Measurements from ENCODE around the gene RTL1. TPM values are rescaled to one million over a fixed set of nuclear protein-coding genes. Genes with fewer than 3 reads are reported as not detected.

RTL1 gene
- not detected for total RNA-seq

- Mint-ChIP-seq H3K27me3 (ENCODE audit: low read depth) (peaks cover 49% of the 10 kb centered on the region), H3K9me3 (no peaks in the 10 kb centered on the region)
These were observed at the start of gene RTL1 for GRCh38 chr14:100903672-100904185. Gene RTL1, minus strand, starts transcription at chr14:100903722. Its CDS starts 18,934 bp downstream, at chr14:100884788.

DNA sequence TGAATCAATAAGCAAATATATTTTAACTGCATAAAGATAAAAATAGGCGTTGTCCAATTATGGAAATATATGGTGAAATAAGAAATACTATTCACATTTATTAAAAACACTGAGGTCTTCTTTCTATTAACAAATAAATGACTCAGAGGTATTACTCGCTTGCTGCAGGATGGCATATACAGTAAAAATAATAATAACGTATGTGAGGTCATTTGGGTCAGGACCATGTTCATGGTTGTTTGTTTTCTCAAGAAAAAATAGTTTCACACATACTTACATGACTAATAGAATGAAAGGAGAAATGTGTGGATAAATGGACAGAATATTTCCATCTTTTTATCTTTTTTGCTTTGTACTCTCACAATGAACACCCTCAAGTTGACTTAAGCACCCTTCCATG is 46.5 kb upstream of the RTL1 start:
- Mint-ChIP-seq H3K4me3 (no peak overlapping the region), H3K36me3 (ENCODE audit: insufficient read depth in 2 of 2) (no peaks in the 10 kb centered on the region), H3K4me1 (ENCODE audit: low read depth) (no peaks in the 10 kb centered on the region), H3K27me3 (ENCODE audit: low read depth) (no peaks in the 10 kb centered on the region), H3K27ac (no peak overlapping the region), H3K9me3 (no peaks in the 10 kb centered on the region)
- ATAC-seq (replicated peaks in 1 of 2) (no peak), DNase-seq (no peak)

More at GRCh38 chr14:100903672-100904185, at the start of gene RTL1:
- Mint-ChIP-seq H3K4me1 (ENCODE audit: low read depth) (no peaks in the 10 kb centered on the region), H3K36me3 (ENCODE audit: insufficient read depth in 2 of 2) (peaks cover 0 to 2% of the 10 kb centered on the region in 2 donors), H3K27ac (no peak within 1 kb of the TSS), H3K4me3 (no peak within 1 kb of the TSS)
- no peak for ATAC-seq (replicated peaks in 1 of 2)
- no peak for DNase-seq

DNA sequence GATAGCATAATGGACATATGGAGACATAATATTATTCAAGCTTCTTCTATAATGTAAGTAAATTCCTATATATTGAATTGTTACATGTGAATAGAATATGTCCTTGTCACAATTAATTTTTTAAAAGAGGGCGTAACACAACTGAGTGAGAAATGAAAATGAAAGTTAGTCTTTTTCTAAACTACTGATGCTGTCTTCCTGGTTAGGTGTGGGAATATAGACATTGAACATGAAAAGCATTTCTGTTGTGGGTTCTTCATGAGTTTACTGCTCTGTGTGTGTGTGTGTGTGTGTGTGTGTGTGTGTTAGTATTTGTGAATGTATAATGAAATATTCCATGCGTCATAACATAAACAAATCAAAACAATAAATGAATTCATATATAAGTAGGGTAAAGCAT is 40.5 kb upstream of the RTL1 start:
- Mint-ChIP-seq H3K9me3 (no peaks in the 10 kb centered on the region), H3K36me3 (ENCODE audit: insufficient read depth in 2 of 2) (no peaks in the 10 kb centered on the region), H3K4me3 (no peak overlapping the region), H3K27me3 (ENCODE audit: low read depth) (no peaks in the 10 kb centered on the region), H3K27ac (no peak overlapping the region), H3K4me1 (ENCODE audit: low read depth) (no peaks in the 10 kb centered on the region)
- ATAC-seq (replicated peaks in 1 of 2) (no peak), DNase-seq (no peak)

- peaks cover 9% of the 10 kb centered on the region for H3K27me3 Mint-ChIP-seq (ENCODE audit: low read depth)
- peaks cover 7 to 8% of the 10 kb centered on the region in 2 donors for H3K9me3 Mint-ChIP-seq
- no peak overlapping the region for H3K4me3 Mint-ChIP-seq
- no peak for ATAC-seq (replicated peaks in 1 of 2)
- H3K36me3 Mint-ChIP-seq (ENCODE audit: insufficient read depth in 2 of 2): peaks cover 0 to 2% of the 10 kb centered on the region in 2 donors
- no peak overlapping the region for H3K27ac Mint-ChIP-seq
- no peak for DNase-seq
- no peaks in the 10 kb centered on the region for H3K4me1 Mint-ChIP-seq (ENCODE audit: low read depth)
These were observed 26.7 kb upstream of the RTL1 start for GRCh38 chr14:100930270-100930669.

GRCh38 chr14:100915560-100915959 is 12.0 kb upstream of the RTL1 start:
- ATAC-seq (replicated peaks in 1 of 2) (no peak), DNase-seq (no peak)
- Mint-ChIP-seq H3K4me1 (ENCODE audit: low read depth) (no peaks in the 10 kb centered on the region), H3K27me3 (ENCODE audit: low read depth) (peaks cover 5% of the 10 kb centered on the region), H3K9me3 (peaks cover 0 to 2% of the 10 kb centered on the region in 2 donors), H3K4me3 (no peak overlapping the region), H3K36me3 (ENCODE audit: insufficient read depth in 2 of 2) (no peaks in the 10 kb centered on the region), H3K27ac (no peak overlapping the region)

DNA sequence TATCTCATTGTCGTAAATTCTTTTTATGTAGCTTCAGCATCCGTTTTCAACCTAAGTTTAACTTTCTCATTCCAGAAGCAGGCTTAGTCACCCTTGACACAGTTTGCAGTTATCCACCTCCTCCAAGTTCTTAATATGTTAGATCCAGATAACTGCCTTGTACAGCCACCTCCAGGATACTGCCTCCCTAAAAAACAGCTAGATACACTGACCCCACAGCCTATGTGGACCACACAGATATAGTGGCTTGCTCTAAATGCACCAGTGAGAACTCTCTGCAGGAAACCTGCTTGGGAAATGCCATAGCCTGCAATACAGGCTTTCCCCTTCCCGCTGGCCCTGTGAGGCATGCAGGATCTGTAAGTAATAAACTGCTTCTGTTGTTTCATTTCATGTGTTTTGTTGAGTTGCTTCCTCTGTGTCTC is 11.1 kb upstream of the RTL1 start:
- no peaks in the 10 kb centered on the region for H3K4me1 Mint-ChIP-seq (ENCODE audit: low read depth)
- DNase-seq (no peak), ATAC-seq (replicated peaks in 1 of 2) (no peak)
- H3K9me3 Mint-ChIP-seq: peaks cover 0 to 2% of the 10 kb centered on the region in 2 donors
- peaks cover 5% of the 10 kb centered on the region for H3K27me3 Mint-ChIP-seq (ENCODE audit: low read depth)
- no peaks in the 10 kb centered on the region for H3K36me3 Mint-ChIP-seq (ENCODE audit: insufficient read depth in 2 of 2)
- no peak overlapping the region for H3K4me3 Mint-ChIP-seq
- H3K27ac Mint-ChIP-seq: no peak overlapping the region

GRCh38 chr14:100911665-100912316 is 8.3 kb upstream of the RTL1 start:
- no peak overlapping the region for H3K4me3 Mint-ChIP-seq
- H3K27me3 Mint-ChIP-seq (ENCODE audit: low read depth): peaks cover 9% of the 10 kb centered on the region
- no peaks in the 10 kb centered on the region for H3K36me3 Mint-ChIP-seq (ENCODE audit: insufficient read depth in 2 of 2)
- no peak overlapping the region for H3K27ac Mint-ChIP-seq
- peaks cover 0 to 2% of the 10 kb centered on the region in 2 donors for H3K9me3 Mint-ChIP-seq
- ATAC-seq (replicated peaks in 1 of 2) (no peak), DNase-seq (no peak)
- H3K4me1 Mint-ChIP-seq (ENCODE audit: low read depth): no peaks in the 10 kb centered on the region

- no peak overlapping the region for H3K4me3 Mint-ChIP-seq
- no peak for DNase-seq
- no peaks in the 10 kb centered on the region for H3K36me3 Mint-ChIP-seq (ENCODE audit: insufficient read depth in 2 of 2)
- H3K9me3 Mint-ChIP-seq: peaks cover 0 to 2% of the 10 kb centered on the region in 2 donors
- H3K4me1 Mint-ChIP-seq (ENCODE audit: low read depth): no peaks in the 10 kb centered on the region
- peaks cover 11% of the 10 kb centered on the region for H3K27me3 Mint-ChIP-seq (ENCODE audit: low read depth)
- no peak overlapping the region for H3K27ac Mint-ChIP-seq
- ATAC-seq (replicated peaks in 1 of 2): no peak
These were observed 7.6 kb upstream of the RTL1 start for GRCh38 chr14:100910888-100911664.

DNA sequence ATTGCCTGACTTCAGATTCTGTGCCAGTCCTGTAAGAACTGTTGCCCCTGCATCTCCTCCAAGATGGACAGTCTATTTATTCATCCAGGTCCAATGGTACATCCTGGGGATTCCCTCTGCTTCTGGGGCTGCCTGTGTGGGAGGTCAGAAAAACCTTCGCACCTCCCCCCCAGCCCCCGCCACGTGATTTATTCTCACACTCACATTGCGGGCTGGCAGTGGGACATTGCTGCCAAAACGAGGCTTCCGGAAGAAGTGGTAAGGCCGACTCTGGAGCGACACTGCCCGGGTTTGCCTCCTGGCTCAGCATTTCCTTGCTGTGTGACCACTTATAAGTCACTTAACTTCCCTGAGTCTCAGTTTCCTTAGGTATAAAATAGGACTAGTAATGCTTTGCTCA is 5.9 kb upstream of the RTL1 start:
- no peak overlapping the region for H3K27ac Mint-ChIP-seq
- peaks cover 14% of the 10 kb centered on the region for H3K27me3 Mint-ChIP-seq (ENCODE audit: low read depth)
- DNase-seq: no peak
- no peak for ATAC-seq (replicated peaks in 1 of 2)
- no peaks in the 10 kb centered on the region for H3K36me3 Mint-ChIP-seq (ENCODE audit: insufficient read depth in 2 of 2)
- H3K4me1 Mint-ChIP-seq (ENCODE audit: low read depth): no peaks in the 10 kb centered on the region
- H3K4me3 Mint-ChIP-seq: no peak overlapping the region
- H3K9me3 Mint-ChIP-seq: no peaks in the 10 kb centered on the region

GRCh38 chr14:100907240-100907639 is 3.7 kb upstream of the RTL1 start:
- ATAC-seq (replicated peaks in 1 of 2) (no peak), DNase-seq (no peak)
- peaks cover 0 to under 1% of the 10 kb centered on the region in 2 donors for H3K36me3 Mint-ChIP-seq (ENCODE audit: insufficient read depth in 2 of 2)
- H3K27me3 Mint-ChIP-seq (ENCODE audit: low read depth): peaks cover 19% of the 10 kb centered on the region
- H3K4me3 Mint-ChIP-seq: no peak overlapping the region
- H3K4me1 Mint-ChIP-seq (ENCODE audit: low read depth): no peaks in the 10 kb centered on the region
- H3K9me3 Mint-ChIP-seq: no peaks in the 10 kb centered on the region
- H3K27ac Mint-ChIP-seq: no peak overlapping the region

DNA sequence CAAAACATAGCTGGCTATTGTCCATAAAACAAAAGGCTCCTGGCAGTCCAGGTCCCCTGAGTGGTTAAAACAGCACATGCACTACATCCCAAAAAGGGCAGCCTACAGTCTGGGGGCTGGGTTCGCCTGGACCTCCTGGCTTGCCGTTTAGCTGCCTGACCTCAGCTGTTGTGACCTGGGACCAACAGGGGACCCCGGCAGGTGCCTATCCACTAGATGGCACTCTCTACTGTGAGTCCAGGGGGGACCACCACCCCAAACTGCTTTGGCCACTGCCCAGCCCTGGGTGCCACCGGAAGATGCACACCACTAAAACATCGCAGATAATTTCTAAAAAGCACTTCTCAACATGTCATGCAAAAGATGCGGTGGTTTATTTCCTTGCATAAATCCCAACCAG is 2.9 kb upstream of the RTL1 start:
- H3K27ac Mint-ChIP-seq: no peak overlapping the region
- peaks cover 25% of the 10 kb centered on the region for H3K27me3 Mint-ChIP-seq (ENCODE audit: low read depth)
- H3K36me3 Mint-ChIP-seq (ENCODE audit: insufficient read depth in 2 of 2): peaks cover 0 to 2% of the 10 kb centered on the region in 2 donors
- ATAC-seq (replicated peaks in 1 of 2) (no peak), DNase-seq (no peak)
- H3K9me3 Mint-ChIP-seq: no peaks in the 10 kb centered on the region
- H3K4me3 Mint-ChIP-seq: no peak overlapping the region
- H3K4me1 Mint-ChIP-seq (ENCODE audit: low read depth): no peaks in the 10 kb centered on the region

DNA sequence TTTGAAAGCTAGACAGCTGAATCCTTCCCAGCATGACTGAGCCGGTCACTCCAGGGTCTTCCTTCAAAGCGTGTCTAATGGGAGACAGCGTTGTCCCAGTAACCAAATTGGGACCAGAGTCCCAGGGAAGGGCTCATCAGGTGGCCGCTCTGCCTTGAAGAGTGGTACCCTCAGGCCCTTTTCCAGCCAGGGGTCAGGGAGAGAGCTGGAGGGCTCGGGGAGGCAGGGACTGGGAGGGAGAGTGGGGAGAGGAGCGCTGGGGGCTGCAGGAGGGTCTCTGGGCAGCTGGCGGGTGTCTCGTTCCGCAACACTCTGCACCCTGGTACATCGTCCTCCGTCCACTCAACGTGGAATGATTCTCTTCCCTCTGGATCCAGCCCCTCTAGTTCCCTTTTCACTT is 1.6 kb upstream of the RTL1 start:
- DNase-seq: no peak
- no peaks in the 10 kb centered on the region for H3K4me1 Mint-ChIP-seq (ENCODE audit: low read depth)
- no peak for ATAC-seq (replicated peaks in 1 of 2)
- peaks cover 34% of the 10 kb centered on the region for H3K27me3 Mint-ChIP-seq (ENCODE audit: low read depth)
- H3K9me3 Mint-ChIP-seq: no peaks in the 10 kb centered on the region
- H3K27ac Mint-ChIP-seq: no peak overlapping the region
- no peak overlapping the region for H3K4me3 Mint-ChIP-seq
- H3K36me3 Mint-ChIP-seq (ENCODE audit: insufficient read depth in 2 of 2): peaks cover 0 to 2% of the 10 kb centered on the region in 2 donors

DNA sequence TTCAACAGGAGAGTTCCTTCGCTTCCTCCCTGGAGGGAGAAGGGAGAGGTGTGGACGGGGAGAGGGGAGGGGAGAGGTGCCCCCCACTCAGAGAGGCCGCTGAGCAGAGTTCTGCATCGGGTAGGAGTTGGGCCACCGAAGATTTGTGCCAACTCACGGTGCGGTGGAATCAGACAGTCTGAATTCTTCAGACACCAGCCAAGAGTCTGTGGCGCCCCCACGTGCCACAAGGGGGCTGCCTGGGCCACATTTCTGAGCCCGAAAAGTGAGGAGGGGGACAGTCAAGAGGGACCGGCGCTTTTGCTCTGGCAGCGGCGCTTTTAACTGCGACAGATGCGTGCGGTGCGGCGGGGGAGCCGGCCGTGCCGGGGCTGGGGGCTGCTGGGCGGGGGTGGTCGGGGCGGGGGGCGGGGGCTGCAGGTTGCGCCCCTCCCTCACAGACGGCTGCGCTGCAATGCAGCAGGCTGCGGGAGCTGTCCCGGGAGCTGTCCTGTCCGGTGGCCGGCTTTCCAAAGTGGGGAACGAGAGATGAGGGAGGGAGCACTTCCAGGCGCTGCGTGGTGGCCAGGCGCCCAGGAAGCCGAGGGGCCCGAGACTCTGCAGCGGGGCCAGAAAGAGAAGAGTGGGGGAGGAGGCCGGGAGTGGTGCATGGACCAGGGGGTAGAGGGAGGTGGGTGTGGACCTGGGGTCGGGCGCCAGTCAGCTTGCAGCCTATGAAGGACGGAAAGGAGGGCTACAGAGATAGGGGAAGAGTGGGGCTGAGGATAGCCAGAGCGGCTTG is 975 bp upstream of the RTL1 start:
- peaks cover 0 to 2% of the 10 kb centered on the region in 2 donors for H3K36me3 Mint-ChIP-seq (ENCODE audit: insufficient read depth in 2 of 2)
- no peak overlapping the region for H3K27ac Mint-ChIP-seq
- ATAC-seq (replicated peaks in 1 of 2) (no peak), DNase-seq (no peak)
- no peaks in the 10 kb centered on the region for H3K9me3 Mint-ChIP-seq
- peaks cover 41% of the 10 kb centered on the region for H3K27me3 Mint-ChIP-seq (ENCODE audit: low read depth)
- H3K4me1 Mint-ChIP-seq (ENCODE audit: low read depth): no peaks in the 10 kb centered on the region
- no peak overlapping the region for H3K4me3 Mint-ChIP-seq

Data from activated T-cell treated with anti-CD3 and anti-CD28 coated beads, Interleukin-2, amount 50 U/mL, for 72 hours (primary cell).